HCEC 1CT (cell line): ENCODE results near the gene IQCB1.
"Not testable (repeated sequence)": the region's sequence is repeated elsewhere in the genome, so short reads cannot be mapped to it uniquely, and the experiment has no call there.

Experiments used
- DNase-seq: peaks from one replicate; pipeline ENCODE4 v3.0.0-alpha.2; 2017

IQCB1 gene

DNA sequence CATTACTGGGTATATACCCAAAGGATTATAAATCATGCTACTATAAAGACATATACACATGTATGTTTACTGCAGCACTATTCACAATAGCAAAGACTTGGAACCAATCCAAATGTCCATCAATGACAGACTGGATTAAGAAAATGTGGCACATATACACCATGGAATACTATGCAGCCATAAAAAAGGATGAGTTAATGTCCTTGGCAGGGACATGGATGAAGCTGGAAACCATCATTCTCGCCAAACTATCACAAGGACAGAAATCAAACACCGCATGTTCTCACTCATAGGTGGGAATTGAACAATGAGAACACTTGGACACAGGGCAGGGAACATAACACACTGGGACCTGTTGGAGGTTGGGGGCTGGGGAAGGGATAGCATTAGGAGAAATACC is 91.8 kb downstream of the IQCB1 start:
- DNase-seq: not testable (repeated sequence)

DNA sequence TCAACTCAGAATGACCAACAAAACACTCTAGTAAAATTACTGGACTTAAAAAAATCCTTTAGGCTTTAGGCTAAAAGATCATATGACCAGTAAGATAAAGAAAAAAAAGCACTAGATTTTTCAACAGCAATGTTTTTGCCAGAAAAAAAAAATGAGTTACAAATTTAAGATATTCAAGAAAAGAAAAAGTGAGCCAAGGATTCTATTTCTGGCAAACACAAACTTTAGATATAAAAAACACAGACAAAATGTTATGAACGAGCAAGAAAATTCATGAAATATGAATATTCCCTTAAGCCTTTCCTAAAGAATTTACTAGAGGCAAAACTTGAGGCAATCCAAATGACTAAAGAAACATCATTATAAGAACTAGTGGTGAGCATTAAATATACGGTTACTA is 94.0 kb downstream of the IQCB1 start:
- no peak for DNase-seq

DNA sequence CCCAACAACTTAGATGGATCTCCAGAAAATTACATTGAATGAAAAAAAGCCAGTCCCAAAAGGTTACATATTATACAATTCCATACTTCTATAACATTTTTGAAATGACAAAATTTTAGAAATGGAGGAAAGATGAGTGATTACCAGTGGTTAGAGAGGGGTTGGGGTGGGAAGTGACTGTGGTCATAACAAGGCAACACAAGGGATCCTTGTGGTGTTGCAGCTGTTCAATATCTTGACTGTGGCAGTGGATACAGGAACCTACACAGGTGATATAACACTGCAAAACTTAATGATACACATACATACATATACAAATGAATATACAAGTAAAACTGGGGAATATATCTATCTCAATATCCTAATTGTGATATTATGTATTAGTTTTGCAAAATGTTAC is 95.0 kb downstream of the IQCB1 start:
- DNase-seq: no peak

DNA sequence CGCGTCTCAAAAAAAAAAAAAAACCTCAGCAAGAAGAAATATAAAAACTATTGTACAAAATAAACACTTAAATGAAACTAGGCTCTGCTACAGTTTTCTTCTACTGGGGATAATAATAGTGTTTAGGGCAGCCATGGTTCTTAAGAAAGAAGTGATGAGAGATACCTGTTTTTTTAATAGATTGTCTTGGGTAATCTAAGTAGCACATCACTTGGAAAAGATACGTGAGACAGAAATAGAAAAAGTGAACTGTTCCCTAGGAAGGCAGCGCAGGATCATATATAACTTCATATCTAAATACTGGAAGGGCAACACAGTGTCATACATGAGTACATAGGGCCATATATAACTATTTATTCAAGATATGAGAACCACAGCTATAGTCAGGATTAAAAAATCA is 97.2 kb downstream of the IQCB1 start:
- no peak for DNase-seq

DNA sequence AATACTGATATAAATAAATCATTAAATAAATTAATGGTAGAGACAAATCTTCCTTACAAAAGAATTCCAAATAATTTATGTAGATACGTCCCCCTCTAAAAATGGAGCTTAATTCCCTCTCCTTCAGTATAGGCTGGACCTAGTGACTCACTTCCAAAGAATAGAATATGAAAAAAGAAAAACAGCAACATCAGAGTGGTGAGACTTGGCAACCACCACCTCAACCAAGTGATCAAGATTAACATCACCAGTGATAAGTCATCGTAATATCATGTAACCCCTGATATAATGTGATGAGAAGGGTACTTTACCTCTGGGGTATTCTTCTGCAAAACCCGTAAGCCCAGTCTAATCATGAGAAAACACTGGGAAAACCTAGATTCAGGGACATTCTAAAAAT is 98.7 kb downstream of the IQCB1 start:
- DNase-seq: peak; percentile 62

DNA sequence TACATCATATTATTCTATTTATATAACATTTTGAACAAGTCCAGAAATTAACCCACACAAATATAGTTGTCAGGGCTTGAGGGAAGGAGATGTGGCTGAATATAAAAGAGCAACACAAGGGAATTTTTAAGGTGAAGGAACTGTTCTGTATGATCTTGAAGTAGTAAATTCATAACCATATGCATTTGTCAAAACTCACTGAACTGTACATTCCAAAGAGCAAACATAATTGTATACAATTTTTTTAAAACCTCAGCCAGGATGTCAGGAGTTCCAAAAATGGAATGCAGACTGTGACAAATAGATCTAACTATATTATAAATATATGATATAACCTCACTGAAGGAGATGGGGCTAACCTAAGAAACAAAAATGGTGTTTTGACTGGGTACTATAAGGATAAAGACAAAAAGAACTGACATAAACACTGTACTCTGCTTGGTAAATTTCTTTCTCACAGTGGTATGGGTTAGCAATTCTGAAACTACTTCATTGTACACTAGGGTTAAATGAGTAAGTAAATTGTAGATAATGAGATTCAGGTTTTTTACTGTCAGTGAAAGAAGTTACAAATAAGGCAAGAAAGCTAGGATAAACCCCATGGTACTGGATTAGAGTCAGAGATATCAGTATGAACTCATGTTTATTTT is 99.7 kb downstream of the IQCB1 start:
- peak; percentile 61 for DNase-seq

DNA sequence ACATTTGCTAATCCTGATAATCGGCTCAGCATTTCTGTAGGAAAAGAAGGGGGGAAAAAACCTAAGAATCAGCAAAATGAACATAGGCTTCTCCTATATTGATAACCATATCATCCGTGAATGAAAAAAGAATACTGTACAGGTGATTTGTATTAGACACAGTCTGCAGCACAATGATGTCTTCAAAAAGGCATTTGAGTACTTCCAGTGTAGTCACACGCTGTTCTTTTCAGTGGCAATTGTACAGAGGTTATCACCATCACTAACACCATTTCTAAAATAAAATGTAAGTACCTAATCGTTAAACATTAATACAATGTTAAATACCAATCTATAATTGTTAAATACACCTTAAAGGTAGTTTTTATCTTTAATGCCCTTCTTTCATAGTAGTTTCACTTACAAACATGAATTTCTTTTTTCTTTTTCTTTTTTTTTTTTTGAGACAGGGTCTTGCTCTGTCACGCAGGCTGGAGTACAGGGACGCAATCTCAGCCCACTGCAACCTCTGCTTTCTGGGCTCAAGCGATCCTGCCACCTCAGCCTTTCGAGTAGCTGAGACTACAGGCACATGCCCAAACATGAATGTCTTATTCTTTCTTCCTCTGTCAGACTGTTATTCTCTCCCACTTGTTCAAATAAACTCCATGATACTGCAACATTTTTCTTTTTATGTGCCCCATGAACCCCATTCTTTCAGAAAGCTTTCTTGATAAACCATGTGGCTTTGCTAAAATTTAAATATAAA is 103.7 kb downstream of the IQCB1 start:
- no peak for DNase-seq

DNA sequence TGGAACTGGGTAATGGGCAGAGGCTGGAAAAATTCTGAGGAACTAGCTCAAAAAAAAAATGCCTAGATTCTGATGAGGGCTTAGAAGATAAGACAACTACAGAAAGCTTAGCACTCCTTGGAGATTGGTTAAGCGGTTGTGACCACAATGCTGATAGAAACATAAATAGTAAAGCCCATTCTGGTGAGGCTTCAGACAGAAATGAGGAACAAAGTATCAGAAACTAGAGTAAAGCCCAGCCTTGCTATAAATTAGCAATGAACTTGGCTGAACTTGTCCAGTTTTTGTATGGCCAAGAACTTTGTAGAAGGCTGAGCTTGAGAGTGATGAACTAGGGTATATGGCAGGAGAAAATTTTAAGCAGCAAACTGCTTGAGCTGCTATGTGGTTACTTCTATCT is 110.7 kb downstream of the IQCB1 start:
- DNase-seq: no peak

DNA sequence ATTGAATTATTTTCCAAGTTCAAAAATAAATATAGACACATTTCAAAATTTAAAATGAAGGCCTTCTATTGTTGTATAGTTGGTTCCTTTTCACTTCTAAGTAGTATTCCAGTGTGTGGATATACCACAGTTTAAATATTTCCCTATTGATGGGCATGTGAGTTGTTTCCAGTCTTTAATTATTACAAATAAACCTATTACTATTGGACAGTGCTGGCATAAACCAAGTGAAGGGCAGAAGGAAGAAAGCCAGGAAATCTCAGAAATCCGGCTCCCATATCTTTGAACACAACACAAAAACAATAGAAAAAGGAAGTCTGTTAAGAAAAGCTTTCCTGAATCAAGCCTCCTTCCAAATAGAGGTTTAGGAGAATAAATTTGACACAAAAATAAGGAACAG is 111.4 kb downstream of the IQCB1 start:
- no peak for DNase-seq

DNA sequence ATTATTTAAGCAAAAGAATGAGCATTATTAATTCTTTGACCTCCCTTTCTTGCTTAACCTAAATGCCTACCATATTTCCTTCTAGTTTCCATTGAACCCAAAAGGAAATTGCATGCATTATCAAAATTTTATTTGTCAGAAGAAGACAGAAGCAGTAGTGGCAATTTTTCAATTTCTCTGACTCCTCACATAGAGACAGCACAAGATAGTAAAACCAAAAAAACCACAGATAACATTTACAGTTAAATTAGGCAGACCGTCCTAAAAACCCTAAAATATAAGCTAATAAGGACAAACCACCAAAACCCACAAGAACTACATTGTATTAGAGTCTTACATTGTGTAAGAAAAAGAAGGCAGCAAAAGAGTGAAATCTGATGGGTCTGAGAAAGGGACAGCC is 112.4 kb downstream of the IQCB1 start:
- DNase-seq: no peak

DNA sequence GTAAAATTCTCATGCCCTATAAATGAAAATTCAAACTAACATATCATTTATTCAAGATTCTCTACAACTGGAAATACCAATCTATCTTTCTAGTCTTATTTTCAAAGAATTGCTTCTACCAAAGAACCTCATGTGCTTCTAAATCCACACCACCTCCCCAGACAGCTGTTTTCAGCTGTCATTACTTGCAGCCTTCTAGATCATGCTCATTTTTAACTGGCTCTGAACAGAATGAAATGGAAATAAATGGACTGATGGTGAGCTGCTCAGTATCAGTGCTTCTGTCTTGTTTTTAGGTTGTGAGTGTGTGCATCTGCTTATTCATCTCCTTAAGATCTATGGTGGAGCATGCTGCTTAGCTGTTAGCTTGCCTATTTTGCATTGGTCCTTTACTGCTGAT is 114.7 kb downstream of the IQCB1 start:
- no peak for DNase-seq
